OCI-M1 (cell line): ENCODE data around the gene SOWAHB.

ENCODE experiments used
- DNase-seq: peaks from one replicate; lab custom pipeline; 2025; lab: John Stamatoyannopoulos, UW

The SOWAHB gene

DNA sequence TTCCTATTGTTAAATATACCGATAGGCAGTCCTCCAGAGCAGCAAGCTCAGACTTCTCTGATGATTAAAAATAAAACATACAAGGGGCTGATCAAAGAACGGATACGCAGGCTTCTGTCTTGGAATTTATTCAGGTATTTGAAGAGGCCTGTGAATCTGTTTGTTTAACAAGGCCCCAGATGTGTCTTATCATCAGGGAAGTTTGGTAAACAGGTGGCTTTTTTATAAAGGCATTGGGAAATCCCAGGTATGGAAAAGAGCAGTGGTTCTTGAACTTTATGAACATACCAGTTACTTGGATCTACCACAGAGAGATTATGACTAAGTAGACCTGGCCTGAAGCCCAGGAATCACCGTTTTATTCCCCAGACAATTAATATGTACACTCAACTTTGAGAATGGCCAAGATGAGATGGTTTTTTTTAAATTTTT, 47.9 kb downstream of the SOWAHB start:
- no peak for DNase-seq
